Measurements from ENCODE around the gene ATXN2.
"Not testable (repeated sequence)": the region's sequence is repeated elsewhere in the genome, so short reads cannot be mapped to it uniquely, and the experiment has no call there.

Gene ATXN2

DNA sequence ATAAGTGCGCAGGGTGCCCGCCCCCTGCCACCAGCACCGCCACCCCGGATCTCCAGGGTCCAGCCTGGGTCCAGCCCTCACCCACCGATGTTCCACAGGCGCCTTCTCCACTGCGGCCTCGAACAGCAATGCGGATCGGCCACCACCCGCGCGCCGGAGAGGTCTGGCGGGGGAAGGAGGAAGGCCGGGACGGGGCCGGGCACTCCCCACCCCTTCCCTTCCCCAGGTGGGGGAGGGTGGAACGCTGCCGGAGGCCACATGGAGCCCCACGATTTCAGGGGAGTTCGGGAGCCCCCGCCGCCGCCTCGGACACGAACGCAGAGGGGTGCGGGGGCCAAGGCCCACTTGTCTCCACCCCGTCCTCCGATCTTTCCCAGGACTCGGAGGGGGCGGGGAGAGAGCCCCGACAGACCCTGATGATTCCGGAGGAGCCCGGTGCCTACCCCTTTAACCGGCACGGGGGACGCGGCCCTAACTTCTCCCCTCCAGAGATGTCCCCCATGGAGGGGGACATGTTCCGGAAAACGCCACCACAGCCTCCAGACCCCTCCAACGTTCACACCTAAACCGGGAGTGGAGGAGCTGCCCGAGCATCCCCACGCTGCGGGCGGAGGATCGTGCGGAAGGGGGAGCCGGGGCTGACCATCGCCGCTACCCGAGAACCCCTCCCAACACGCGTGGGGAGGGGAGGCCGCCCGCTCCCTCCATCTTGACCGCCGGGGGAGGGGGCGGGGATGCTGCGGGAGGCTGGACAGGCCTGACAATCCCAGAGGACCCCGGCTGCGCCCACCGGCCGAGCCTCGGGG, 1.1 kb downstream of the ATXN2 start:
- DNase-seq = peak; percentile 41 to 47

DNA sequence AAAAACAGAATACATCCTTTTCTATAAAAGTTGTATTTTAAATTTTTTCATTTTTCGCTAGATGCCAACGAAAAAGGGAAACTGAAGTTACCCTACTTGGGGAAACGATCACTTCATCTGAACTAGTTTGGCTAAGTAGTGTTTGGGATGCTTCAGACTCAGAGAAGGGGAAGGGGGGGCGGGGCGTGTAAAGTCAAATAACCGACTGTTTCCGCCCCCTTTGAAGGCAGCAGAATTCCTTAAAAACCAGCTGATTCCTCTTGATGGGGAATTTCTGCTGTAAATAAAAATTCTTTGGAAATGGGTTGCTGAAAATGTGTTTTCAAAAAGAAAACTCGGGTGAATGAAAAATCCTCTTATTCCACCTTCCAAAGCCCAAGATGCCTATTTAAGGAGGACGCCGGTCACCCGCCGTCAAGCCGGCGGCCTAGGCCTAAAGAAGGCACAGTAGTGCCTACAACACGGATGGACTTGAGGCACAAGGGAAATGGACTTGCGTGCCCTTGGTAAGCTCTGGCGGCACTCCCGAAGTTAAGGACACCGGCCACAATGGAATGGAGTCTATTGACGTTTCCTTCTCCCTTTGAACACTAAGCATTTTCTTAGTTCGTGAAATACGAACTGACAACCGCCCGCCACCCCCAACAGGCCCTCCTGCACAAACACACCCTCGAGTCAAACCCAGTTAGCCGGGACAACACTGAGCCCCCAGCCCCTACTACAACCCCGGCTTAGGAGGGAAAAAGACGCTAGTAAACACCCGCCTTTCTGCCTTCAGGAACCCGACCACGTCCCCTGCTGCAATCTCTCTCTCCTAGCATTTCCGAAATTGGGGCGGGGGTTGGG, 1.9 kb downstream of the ATXN2 start:
- DNase-seq = peak; percentile 19 to 34

DNA sequence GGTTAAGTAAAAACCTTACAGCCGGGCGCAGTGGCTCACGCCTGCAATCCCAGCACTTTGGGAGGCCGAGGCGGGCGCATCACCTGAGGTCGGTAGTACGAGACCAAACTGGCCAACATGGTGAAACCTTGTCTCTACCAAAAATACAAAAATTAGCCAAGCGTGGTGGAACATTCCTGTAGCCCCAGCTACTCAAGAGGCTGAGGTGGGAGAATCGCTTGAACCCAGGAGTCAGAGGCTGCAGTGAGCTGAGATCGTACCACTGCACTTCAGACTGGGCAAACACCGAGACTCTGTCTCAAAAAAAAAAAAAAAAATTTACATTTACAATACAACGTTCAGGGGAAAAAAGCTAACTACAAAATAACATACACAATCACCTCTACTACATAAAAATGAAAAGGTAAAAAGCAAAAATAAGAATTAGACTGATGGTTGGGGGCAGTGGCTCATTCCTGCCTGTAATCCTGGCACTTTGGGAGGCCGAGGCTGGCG, 3.7 kb downstream of the ATXN2 start:
- not testable (repeated sequence) for DNase-seq

DNA sequence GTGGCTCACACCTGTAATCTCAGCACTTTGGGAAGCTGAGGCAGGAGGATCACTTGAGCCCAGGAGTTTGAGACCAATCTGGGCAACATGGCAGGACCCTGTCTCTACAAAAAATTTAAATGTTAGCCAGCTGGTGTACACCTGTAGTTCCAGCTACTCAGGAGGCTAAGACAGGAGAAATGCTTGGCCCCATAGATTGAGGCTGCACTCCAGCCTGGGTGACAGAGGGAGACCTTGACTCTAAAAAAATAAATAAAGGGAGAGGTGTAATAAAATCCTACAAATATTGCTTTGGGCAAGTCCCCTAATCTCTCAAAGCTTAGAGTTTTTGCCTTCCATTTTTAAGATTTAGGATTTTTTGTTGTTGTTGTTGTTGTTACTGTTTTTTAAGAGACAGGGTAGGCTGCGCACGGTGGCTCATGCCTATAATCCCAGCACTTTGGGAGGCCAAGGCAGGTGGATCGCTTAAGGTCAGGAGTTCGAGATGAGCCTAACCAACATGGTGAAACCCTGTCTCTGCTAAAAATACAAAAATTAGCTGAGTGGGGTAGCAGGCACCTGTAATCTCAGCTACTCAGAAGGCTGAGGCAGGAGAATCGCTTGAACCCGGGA, 7.6 kb downstream of the ATXN2 start:
- DNase-seq = not testable (repeated sequence)

DNA sequence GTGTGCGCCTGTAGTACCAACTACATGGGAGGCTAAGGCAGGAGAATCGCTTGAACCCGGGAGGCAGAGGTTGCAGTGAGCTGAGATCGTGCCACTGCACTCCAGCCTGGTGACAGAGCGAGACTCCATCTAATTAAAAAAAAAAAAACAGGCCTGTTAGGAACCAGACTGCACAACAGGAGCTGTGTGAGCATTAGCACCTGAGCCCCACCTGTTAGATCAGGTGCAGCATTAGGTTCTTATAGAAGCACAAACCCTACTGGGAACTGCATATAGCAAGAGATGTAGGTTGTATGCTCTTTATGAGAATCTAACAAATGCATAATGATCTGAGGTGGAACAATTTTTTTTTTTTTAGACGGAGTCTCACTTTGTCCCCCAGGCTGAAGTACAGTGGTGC, 8.6 kb downstream of the ATXN2 start:
- DNase-seq = no peak

DNA sequence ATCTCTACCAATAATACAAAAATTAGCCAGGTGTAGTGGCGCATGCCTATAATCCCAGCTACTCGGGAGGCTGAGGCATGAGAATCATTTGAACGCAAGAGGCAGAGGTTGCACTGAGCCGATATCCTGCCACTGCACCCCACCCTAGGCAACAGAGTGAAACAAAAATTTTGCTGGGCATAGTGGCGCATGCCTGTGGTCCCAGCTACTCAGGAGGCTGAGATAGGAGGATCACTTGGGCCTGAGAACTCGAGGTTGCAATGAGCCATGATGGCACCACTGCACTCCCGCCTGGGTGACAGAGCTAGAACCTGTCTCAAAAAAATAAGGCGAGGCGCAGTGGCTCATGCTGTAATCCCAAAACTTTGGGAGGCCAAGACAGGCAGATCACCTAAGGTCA, 9.5 kb downstream of the ATXN2 start:
- no peak for DNase-seq

DNA sequence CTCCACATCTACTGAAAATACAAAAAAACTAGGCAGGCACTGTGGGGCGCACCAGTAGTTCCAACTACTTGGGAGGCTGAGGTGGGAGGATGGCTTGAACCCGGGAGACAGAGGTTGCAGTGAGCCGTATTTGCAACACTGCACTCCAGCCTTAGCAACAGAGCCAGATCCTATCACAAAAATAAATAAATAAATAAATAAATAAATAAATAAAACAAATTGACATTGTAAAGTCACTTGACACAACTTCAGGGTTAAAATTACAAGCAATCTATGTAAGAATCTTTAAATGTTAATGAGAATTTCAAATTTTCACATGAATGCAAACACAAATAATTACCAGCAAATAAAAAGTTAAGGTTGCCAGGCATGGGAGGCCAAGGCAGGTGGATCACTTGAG, 11.1 kb downstream of the ATXN2 start:
- DNase-seq = no peak

DNA sequence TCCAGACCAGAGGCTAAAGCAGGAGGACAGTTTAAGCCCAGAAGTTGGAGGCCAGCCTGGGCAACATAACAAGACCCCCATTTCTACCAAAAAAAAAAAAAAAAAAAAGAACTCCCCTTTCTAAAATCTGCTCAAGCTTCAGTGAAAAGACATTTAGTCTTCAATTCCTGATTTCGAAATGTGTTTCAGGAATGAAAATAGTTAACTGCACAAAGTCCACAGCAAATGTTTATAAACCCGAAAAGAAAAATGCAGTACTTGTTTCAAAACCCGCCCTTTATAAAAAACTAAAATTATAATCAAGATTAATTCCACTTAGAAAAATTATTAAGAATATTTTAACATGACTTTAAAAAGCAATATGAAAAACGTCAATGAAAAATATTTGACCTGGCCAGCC, 12.1 kb downstream of the ATXN2 start:
- DNase-seq = no peak

DNA sequence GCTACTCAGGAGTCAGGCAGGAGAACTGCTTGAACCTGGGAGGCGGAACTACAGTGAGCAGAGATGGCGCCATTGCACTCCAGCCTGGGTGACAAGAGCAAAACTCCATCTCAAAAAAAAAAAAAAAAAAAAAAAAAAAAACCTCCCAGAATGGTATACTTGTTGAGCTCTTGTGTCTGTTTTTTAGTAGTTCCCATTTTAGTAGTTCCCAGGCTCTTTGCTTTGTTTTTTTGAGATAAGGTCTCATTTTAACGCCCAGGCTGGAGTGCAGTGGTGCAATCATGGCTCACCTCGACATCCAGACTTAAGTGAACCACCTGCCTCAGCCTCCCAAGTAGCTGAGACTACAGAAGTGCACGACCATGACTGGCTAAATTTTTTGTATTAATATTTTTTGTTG, 13.4 kb downstream of the ATXN2 start:
- DNase-seq = no peak

DNA sequence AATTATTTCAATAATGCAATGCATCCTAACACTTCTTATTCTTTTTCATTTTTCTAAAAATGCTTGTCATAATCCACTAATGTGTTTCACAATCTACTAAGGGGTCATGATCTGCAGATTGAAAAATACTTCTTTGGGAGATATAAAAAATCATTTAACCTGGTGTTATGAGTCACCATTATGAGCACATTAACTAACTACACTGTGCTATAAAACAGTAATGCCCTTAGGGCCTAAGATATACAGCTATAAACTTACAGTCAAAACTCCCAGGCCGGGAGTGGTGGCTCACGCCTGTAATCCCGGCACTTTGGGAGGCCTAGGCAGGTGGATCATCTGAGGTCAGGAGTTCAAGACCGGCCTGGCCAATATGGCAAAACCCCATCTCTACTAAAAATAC, 14.2 kb downstream of the ATXN2 start:
- no peak for DNase-seq

DNA sequence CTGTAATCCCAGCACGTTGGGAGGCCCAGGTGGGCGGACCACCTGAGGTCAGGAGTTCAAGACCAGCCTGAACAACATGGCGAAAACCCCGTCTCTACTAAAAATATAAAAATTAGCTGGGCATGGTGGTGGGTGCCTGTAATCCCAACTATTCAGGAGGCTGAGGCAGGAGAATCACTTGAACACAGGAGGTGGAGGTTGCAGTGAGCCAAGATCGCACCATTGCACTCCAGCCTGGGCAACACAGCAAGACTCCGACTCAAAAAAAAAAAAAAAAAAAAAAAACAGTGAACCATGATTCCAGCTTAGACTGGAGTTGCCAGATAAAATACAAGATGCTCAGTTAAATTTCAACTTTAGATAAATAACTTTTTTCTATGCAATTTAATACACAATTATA, 15.6 kb downstream of the ATXN2 start:
- DNase-seq = not testable (repeated sequence)

DNA sequence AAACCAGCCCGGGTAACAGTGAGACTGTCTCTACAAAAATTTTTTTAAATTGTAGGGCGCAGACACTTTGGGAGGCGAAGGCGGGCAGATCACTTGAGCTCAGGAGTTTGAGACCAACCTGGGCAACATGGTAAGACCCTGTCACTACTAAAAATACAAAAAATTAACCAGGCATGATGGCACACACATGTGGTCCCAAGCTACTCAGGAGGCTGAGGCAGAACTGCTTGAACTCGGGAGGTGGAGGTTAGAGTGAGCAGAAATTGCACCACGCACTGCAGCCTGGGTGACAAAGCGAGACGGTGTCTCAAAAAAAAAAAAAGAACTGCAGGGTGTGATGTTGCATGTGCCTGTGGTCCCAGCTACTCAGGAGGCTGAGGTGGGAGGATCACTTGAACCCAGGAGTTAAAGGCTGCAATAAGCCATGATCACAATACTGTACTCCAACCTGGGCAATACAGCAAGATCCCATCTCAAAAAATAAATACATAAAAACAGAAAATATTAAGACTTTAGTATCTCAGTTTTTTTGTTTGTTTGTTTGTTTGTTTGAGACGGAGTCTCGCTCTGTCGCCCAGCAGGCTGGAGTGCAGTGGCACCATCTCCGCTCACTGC, 16.9 kb downstream of the ATXN2 start:
- no peak for DNase-seq

DNA sequence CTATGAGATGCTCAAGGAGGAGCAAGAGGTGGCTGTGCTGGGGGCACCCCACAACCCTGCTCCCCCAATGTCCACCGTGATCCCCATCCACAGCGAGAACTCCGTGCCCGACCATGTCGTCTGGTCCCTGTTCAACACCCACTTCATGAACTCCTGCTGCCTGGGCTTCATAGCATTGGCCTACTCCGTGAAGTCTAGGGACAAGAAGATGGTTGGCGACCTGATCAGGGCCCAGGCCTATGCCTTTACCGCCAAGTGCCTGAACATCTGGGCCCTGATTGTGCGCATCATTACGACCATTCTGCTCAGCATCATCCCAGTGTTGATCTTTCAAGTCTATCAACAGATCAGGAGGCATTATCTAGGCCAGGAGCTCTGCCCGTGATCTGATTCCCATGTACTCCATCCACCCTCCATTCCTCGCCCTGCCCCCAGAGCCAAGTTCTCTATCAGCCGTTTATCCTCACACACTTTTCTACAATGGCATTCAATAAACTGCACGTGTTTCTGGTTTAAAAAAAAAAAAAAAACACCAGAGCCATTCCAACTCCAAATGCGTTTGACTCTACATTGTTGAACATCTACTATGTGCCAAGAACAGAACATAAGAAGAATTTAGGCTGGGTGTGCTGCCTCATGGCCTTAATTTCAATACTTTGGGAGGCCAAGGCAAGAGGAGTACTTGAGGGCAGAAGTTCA, 17.5 kb downstream of the ATXN2 start:
- DNase-seq = no peak

DNA sequence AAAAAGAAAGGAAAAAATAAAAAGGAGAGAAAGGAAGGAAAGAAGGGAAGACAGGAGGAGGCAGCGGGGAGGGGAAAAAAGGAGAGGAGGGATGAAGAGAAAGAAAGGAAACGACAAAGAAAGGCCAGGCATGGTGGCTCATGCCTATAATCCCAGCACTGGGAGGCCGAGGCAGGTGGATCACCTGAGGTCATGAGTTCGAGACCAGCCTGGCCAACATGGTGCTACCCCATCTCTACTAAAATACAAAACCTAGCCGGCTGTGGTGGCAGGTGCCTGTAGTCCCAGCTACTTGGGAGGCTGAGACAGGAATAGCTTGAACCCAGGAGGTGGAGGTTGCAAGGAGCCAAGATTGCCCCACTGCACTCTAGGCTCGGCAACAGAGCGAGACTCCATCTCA, 18.4 kb downstream of the ATXN2 start:
- DNase-seq = no peak

DNA sequence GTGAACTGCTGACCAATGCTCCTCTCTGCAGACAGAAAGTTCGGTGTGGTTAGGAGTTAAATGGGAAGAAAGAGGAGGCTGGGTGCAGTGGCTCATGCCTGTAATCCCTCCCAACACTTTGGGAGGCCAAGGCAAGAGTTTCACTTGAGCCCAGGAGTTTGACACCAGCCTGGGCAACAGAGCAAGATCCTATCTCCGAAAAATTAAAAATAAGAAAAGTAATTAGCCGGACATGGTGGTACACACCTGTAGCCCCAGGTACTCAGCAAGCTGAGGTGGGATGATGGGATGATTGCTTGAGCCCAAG, 19.0 kb downstream of the ATXN2 start:
- DNase-seq = no peak

DNA sequence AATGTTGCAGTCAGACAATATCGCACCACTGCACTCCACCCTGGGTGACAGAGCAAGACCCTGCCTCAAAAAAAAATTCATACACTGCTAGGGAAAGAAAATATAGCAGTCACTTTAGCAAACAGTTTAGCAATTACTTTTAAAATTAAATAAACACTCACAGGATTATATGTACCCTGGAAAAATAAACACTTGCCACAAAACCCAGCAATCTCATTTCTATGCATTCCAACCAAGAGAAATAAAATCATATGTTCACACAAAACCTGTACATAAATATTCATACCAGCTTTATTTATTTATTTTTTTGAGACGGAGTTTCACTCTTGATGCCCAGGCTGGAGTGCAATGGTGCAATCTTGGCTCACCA, 20.2 kb downstream of the ATXN2 start:
- DNase-seq = no peak

DNA sequence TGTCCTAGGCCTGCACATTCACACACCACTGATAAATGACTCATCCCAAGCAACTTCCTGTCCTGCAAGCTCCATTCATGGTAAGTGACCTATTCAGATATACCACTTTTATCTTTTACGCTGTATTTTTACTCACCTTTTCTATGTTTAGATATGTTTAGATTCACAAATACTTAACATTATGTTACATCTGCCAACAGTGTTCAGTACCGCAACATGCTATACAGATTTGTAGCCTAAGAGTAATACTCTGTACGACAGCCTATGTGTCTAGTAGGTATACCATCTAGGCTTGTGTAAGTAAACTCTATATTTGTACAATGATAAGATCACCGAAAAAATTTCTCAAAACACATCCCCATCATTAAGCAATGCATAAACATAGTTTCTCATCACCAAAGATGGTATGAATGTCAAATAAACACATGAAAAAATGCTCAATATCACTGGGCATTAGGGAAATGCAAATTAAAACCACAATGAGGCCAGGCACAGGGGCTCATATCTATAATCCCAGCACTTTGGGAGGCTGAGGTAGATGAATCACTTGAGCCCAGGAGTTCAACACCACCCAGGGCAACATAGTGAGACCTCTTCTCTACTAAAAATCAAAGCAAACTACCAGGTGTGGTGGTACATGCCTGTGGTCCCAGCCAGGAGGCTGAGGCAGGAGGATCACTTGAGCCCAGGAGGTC, 20.7 kb downstream of the ATXN2 start:
- DNase-seq = no peak

DNA sequence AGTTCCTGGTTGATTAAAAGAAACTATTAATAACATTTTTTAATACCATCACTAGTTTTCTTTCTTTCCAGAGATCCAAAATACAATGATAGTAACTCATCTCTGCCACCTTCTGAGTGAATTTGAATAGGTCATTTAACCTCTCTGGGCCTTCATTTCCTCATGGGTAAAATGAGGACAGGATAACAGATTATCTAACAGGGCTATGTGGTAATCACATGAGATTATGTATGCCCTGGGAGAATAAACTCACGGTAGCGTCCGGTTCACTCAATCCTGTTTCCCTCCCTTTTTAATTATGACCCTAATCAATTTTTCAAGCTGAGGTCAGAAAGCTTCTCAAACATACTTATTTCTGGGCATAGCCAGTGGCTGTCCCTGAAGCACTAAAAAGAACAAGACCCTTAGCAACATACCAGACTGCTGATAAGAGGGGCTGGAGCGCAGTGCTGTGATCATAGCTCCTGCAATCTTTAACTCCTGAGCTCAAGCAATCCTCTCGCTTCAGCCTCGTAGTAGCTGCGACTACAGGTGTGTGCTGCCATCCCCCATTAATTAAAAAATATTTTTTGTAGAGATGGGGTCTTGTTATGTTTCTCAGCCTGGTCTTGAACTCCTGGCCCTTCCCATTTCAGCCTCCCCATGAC, 24.2 kb downstream of the ATXN2 start:
- no peak for DNase-seq

DNA sequence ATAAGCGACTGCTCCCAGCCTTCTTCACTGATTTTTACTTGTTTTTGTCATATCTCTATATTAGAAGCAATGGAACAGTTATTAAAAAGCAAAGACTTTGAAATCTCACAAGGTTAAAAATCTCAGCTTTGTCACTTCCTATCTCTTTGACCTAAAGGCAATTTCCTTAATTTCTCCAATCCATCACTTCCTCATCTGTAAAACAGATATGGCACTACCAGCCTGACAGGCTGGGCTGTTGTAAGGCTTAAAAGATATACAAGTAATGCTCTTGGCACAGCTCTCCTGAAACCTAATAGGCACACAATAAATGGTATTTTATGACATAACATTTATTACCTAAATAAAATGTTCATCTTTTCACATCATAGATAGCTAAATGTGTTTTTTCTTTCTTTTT, 25.6 kb downstream of the ATXN2 start:
- no peak for DNase-seq

DNA sequence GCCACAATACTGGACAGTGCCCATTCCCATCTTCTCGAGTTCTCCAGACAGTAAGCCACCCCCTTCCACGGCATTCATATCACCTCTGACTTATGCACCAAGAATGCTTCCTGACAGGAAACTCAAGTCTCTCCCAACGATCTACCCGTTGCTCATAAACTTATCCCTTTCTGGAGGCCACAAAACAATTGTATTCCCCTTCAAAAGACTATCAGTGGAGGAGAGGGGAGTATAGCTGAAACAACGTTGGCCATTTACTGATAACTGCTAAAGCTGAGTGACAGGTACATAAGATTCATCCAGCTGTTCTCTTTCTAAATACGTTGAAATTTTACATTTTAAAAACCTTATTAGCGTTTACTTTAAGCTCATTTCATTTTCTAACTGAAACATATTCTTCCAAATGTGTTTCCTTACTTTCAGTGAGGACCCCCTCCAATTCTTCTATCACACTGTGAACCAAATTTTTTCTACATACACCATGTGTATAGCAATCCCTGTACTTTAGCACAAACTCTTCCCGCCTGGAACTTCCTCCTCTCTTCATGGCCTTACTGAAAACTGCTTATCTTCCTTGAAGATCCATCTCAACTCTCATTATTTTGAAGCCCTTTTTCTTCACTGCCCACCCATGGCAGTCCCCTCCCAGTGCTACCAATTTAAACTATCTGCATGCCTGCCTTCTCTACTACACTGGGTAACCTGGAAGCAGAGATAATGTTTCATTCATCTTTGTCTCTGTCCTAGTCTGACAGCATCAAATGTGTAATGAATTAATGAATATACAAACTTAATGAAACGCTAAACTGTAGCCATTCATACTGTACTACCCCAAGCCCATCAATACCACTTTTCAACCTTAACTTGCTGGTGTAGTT, 28.8 kb downstream of the ATXN2 start:
- no peak for DNase-seq
